Measurements from ENCODE around the gene TAF4.

- TF ChIP-seq CTCF (IDR thresholded peaks at IDR 0.05; ENCODE audit: extremely low read depth in 1 of 2, insufficient read depth in 1 of 2, low read depth in 1 of 2, low read length in 2 of 2): no peak
- no peak for TF ChIP-seq EZH2 (IDR thresholded peaks at IDR 0.05; ENCODE audit: borderline replicate concordance, low read depth, low read length, severe bottlenecking)
- TF ChIP-seq POLR2AphosphoS5 (IDR thresholded peaks at IDR 0.05; ENCODE audit: insufficient read depth, low read depth, low read length): no peak
- TF ChIP-seq POLR2A (IDR thresholded peaks at IDR 0.05; ENCODE audit: low read depth, low read length): no peak
- TF ChIP-seq GATA2 (IDR thresholded peaks at IDR 0.05; ENCODE audit: insufficient read depth, insufficient read length, low read depth, low read length): no peak
- no peak for TF ChIP-seq MAX (IDR thresholded peaks at IDR 0.05; ENCODE audit: insufficient read depth, insufficient read length)
- no peak for TF ChIP-seq MYC (IDR thresholded peaks at IDR 0.05; ENCODE audit: low read depth, low read length)
- TF ChIP-seq FOS (IDR thresholded peaks at IDR 0.05; ENCODE audit: borderline replicate concordance, insufficient read depth, low read length): no peak
- TF ChIP-seq JUN (IDR thresholded peaks at IDR 0.05; ENCODE audit: borderline replicate concordance, insufficient read depth, insufficient read length, low read depth): no peak
These were observed 38.6 kb downstream of the TAF4 start for GRCh38 chr20:62027116-62027515.

All from endothelial cell of umbilical vein (primary cell).